ENCODE measurements around the gene TALDO1.
A peak's percentile ranks its signal among the peaks of the same experiment; 100 is the strongest.

TALDO1 gene

GRCh38 chr11:706957-707816 lies 40.1 kb upstream of the TALDO1 start:
- peak; percentile 78 for TF ChIP-seq TEAD4 (IDR thresholded peaks at IDR 0.05)
- TF ChIP-seq NFIC (IDR thresholded peaks at IDR 0.05) = peak; percentile 43; the same call in 1 of the 2 replicates
- no peak; the same call in 1 of the 2 replicates for TF ChIP-seq CREB1 (IDR thresholded peaks at IDR 0.05; ENCODE audit: low read depth)
- TF ChIP-seq YY1 (IDR thresholded peaks at IDR 0.05; ENCODE audit: low read depth) = no peak
- TF ChIP-seq TAF1 (IDR thresholded peaks at IDR 0.05; ENCODE audit: low read depth) = peak; percentile 0; the same call in 1 of the 2 replicates
- TF ChIP-seq TCF12 (IDR thresholded peaks at IDR 0.05; ENCODE audit: low read depth) = no peak
- TF ChIP-seq REST (IDR thresholded peaks at IDR 0.05; ENCODE audit: low read depth) = no peak
- TF ChIP-seq ZBTB7A (IDR thresholded peaks at IDR 0.05; ENCODE audit: low read depth) = peak; percentile 23; the same call in 1 of the 2 replicates

GRCh38 chr11:707817-708420 lies 39.3 kb upstream of the TALDO1 start:
- TF ChIP-seq ZBTB7A (IDR thresholded peaks at IDR 0.05; ENCODE audit: low read depth) = peak; percentile 95
- TF ChIP-seq NFIC (IDR thresholded peaks at IDR 0.05) = peak; percentile 79
- peak; percentile 95 for TF ChIP-seq TCF12 (IDR thresholded peaks at IDR 0.05; ENCODE audit: low read depth)
- peak; percentile 82 for TF ChIP-seq FOXM1 (IDR thresholded peaks at IDR 0.05; ENCODE audit: borderline replicate concordance, low read depth)
- TF ChIP-seq TEAD4 (IDR thresholded peaks at IDR 0.05) = peak; percentile 100
- TF ChIP-seq MAX (IDR thresholded peaks at IDR 0.05) = peak; percentile 96
- TF ChIP-seq RAD21 (IDR thresholded peaks at IDR 0.05; ENCODE audit: low read depth) = peak; percentile 14; the same call in 1 of the 2 replicates
- TF ChIP-seq USF1 (IDR thresholded peaks at IDR 0.05) = peak; percentile 62; the same call in 1 of the 2 replicates
- no peak for TF ChIP-seq CREB1 (IDR thresholded peaks at IDR 0.05; ENCODE audit: low read depth)
- 0 out of 2 replicates have a peak, but pooled peaks have one; percentile 53 for TF ChIP-seq YY1 (IDR thresholded peaks at IDR 0.05; ENCODE audit: low read depth)
- peak; percentile 59 for TF ChIP-seq TAF1 (IDR thresholded peaks at IDR 0.05; ENCODE audit: low read depth)
- no peak for TF ChIP-seq REST (IDR thresholded peaks at IDR 0.05; ENCODE audit: low read depth)
- TF ChIP-seq EP300 (IDR thresholded peaks at IDR 0.05; ENCODE audit: borderline replicate concordance) = peak; percentile 95
- TF ChIP-seq EGR1 (IDR thresholded peaks at IDR 0.05) = peak; percentile 69; the same call in 1 of the 2 replicates
- peak; percentile 63 for TF ChIP-seq CEBPB (IDR thresholded peaks at IDR 0.05)

- TF ChIP-seq TEAD4 (IDR thresholded peaks at IDR 0.05) = no peak
- TF ChIP-seq CREB1 (IDR thresholded peaks at IDR 0.05; ENCODE audit: low read depth) = no peak
- no peak for TF ChIP-seq TAF1 (IDR thresholded peaks at IDR 0.05; ENCODE audit: low read depth)
Measured at GRCh38 chr11:708511-708910, 38.8 kb upstream of the TALDO1 start.

- TF ChIP-seq FOXM1 (IDR thresholded peaks at IDR 0.05; ENCODE audit: borderline replicate concordance, low read depth) = no peak
- no peak for TF ChIP-seq TAF1 (IDR thresholded peaks at IDR 0.05; ENCODE audit: low read depth)
- TF ChIP-seq MAX (IDR thresholded peaks at IDR 0.05) = no peak
- no peak for TF ChIP-seq TCF12 (IDR thresholded peaks at IDR 0.05; ENCODE audit: low read depth)
- TF ChIP-seq ZBTB7A (IDR thresholded peaks at IDR 0.05; ENCODE audit: low read depth) = no peak
- no peak for TF ChIP-seq YY1 (IDR thresholded peaks at IDR 0.05; ENCODE audit: low read depth)
- TF ChIP-seq RAD21 (IDR thresholded peaks at IDR 0.05; ENCODE audit: low read depth) = no peak
- TF ChIP-seq NFIC (IDR thresholded peaks at IDR 0.05) = no peak
- TF ChIP-seq EGR1 (IDR thresholded peaks at IDR 0.05) = no peak
- TF ChIP-seq CREB1 (IDR thresholded peaks at IDR 0.05; ENCODE audit: low read depth) = no peak
- TF ChIP-seq REST (IDR thresholded peaks at IDR 0.05; ENCODE audit: low read depth) = no peak
- no peak for TF ChIP-seq TEAD4 (IDR thresholded peaks at IDR 0.05)
- no peak for TF ChIP-seq CEBPB (IDR thresholded peaks at IDR 0.05)
- TF ChIP-seq USF1 (IDR thresholded peaks at IDR 0.05) = no peak
- TF ChIP-seq EP300 (IDR thresholded peaks at IDR 0.05; ENCODE audit: borderline replicate concordance) = no peak
Measured at GRCh38 chr11:709109-709997, 37.9 kb upstream of the TALDO1 start.

Measured in Ishikawa (cell line).